Karpas-422 (cell line): Measurements from ENCODE around the gene HIVEP1. TPM values are rescaled to one million over a fixed set of nuclear protein-coding genes. Genes with fewer than 3 reads are reported as not detected.

Experiments used
- DNase-seq: peaks from one replicate; pipeline ENCODE4 v3.0.0-alpha.2; 2015
- H2AFZ ChIP-seq: fragments of 200-600 bp; sonication (generic); 2 replicates; pipeline ENCODE4 v1.6.1; 2014; ENCODE audit warnings: antibody characterized with exemption, low read length, mixed read lengths
- H3K27ac ChIP-seq: fragments of 200-600 bp; sonication (generic); 2 replicates; pipeline ENCODE4 v1.5.1; 2014; ENCODE audit warnings: mild to moderate bottlenecking, low read length, moderate library complexity
- H3K27me3 ChIP-seq: fragments of 200-600 bp; sonication (generic); 2 replicates; pipeline ENCODE4 v1.6.1; 2014; ENCODE audit warnings: low read length, mixed read lengths
- H3K36me3 ChIP-seq: fragments of 200-600 bp; sonication (generic); 2 replicates; pipeline ENCODE4 v1.6.1; 2014; ENCODE audit warnings: low read length, mixed read lengths; ENCODE audit not compliant: insufficient read depth
- H3K4me1 ChIP-seq: fragments of 200-600 bp; sonication (generic); 2 replicates; pipeline ENCODE4 v1.6.1; 2014; ENCODE audit warnings: mild to moderate bottlenecking, low read length, mixed read lengths
- H3K4me2 ChIP-seq: fragments of 200-600 bp; sonication (generic); 2 replicates; pipeline ENCODE4 v1.6.1; 2014; ENCODE audit warnings: low read length, low read depth, mild to moderate bottlenecking; ENCODE audit not compliant: poor library complexity, severe bottlenecking
- H3K4me3 ChIP-seq: fragments of 200-600 bp; sonication (generic); 2 replicates; pipeline ENCODE4 v1.5.1; 2014; ENCODE audit warnings: mild to moderate bottlenecking, antibody characterized with exemption, low read length, mixed read lengths
- H3K79me2 ChIP-seq: fragments of 200-600 bp; sonication (generic); 2 replicates; pipeline ENCODE4 v1.6.1; 2014; ENCODE audit warnings: mild to moderate bottlenecking, low read length, mixed read lengths
- H3K9ac ChIP-seq: fragments of 200-600 bp; sonication (generic); 2 replicates; pipeline ENCODE4 v1.6.0; 2014; ENCODE audit warnings: low read length
- H3K9me2 ChIP-seq: fragments of 200-600 bp; sonication (generic), shearing (Covaris generic); replicated peaks from 2 replicates; pipeline ENCODE4 v1.6.0; 2014; ENCODE audit warnings: mild to moderate bottlenecking, low read length, moderate library complexity; ENCODE audit not compliant: insufficient read depth
- H3K9me3 ChIP-seq: fragments of 300-700, 200-600 bp; sonication (generic); 2 replicates; pipeline ENCODE4 v1.6.1; 2014; ENCODE audit warnings: low read length, mixed read lengths
- H4K20me1 ChIP-seq: fragments of 200-600 bp; sonication (generic); 2 replicates; pipeline ENCODE4 v1.6.1; 2014; ENCODE audit warnings: mild to moderate bottlenecking, antibody characterized with exemption, low read length, low read depth; ENCODE audit not compliant: insufficient read depth
- total RNA-seq: library from RNA; depleted of rRNA; stranded (reverse); fragments of >200 nt; shearing (Covaris generic); gene quantifications from 2 replicates; pipeline ENCODE4 v1.2.3, GENCODE V29; 2014; ENCODE audit warnings: low replicate concordance

Gene HIVEP1
- total RNA-seq, 1 experiment from 2014 or later, result 40.8 TPM

GRCh38 chr6:12014873-12015149, 2.7 kb downstream of the HIVEP1 start:
- no peak overlapping the region for H3K4me2 ChIP-seq
- H3K9me2 ChIP-seq, result no peaks in the 10 kb centered on the region
- H2AFZ ChIP-seq, result no peak overlapping the region
- no peak overlapping the region for H3K4me3 ChIP-seq
- DNase-seq, result no peak
- no peaks in the 10 kb centered on the region for H3K9me3 ChIP-seq
- H4K20me1 ChIP-seq, result no peaks in the 10 kb centered on the region
- H3K36me3 ChIP-seq, result peaks cover 33% of the 10 kb centered on the region
- H3K4me1 ChIP-seq, result peaks cover 18% of the 10 kb centered on the region
- H3K9ac ChIP-seq, result no peak overlapping the region
- H3K79me2 ChIP-seq, result peaks cover 60% of the 10 kb centered on the region
- no peaks in the 10 kb centered on the region for H3K27me3 ChIP-seq
- H3K27ac ChIP-seq, result no peak overlapping the region

- Histone ChIP-seq H4K20me1 (no peaks in the 10 kb centered on the region), H3K4me2 (no peak overlapping the region), H3K27me3 (no peaks in the 10 kb centered on the region), H3K9me3 (no peaks in the 10 kb centered on the region), H3K9ac (no peak overlapping the region), H3K79me2 (peaks cover 83% of the 10 kb centered on the region), H3K36me3 (peaks cover 33% of the 10 kb centered on the region), H3K27ac (no peak overlapping the region), H2AFZ (no peak overlapping the region), H3K4me1 (peaks cover 8% of the 10 kb centered on the region), H3K4me3 (no peak overlapping the region), H3K9me2 (no peaks in the 10 kb centered on the region)
- DNase-seq, result no peak
Observed at GRCh38 chr6:12017263-12017662, 5.2 kb downstream of the HIVEP1 start.

GRCh38 chr6:12017876-12018401, 5.8 kb downstream of the HIVEP1 start:
- no peaks in the 10 kb centered on the region for H4K20me1 ChIP-seq

GRCh38 chr6:12020187-12020791, 8.2 kb downstream of the HIVEP1 start:
- H3K27me3 ChIP-seq, result no peaks in the 10 kb centered on the region
- no peaks in the 10 kb centered on the region for H4K20me1 ChIP-seq
- H3K4me1 ChIP-seq, result no peaks in the 10 kb centered on the region
- peaks cover 85% of the 10 kb centered on the region for H3K79me2 ChIP-seq
- no peak overlapping the region for H2AFZ ChIP-seq
- H3K4me2 ChIP-seq, result no peak overlapping the region
- H3K9me3 ChIP-seq, result no peaks in the 10 kb centered on the region
- H3K9ac ChIP-seq, result no peak overlapping the region
- no peak for DNase-seq
- peaks cover 41% of the 10 kb centered on the region for H3K36me3 ChIP-seq
- no peaks in the 10 kb centered on the region for H3K9me2 ChIP-seq
- H3K4me3 ChIP-seq, result no peak overlapping the region
- H3K27ac ChIP-seq, result no peak overlapping the region

More at GRCh38 chr6:12017876-12018401, 5.8 kb downstream of the HIVEP1 start:
- Histone ChIP-seq H3K9me3 (no peaks in the 10 kb centered on the region), H3K79me2 (peaks cover 85% of the 10 kb centered on the region), H2AFZ (no peak overlapping the region), H3K9ac (no peak overlapping the region), H3K4me2 (no peak overlapping the region), H3K4me3 (no peak overlapping the region), H3K4me1 (peaks cover 8% of the 10 kb centered on the region), H3K36me3 (peaks cover 39% of the 10 kb centered on the region), H3K9me2 (no peaks in the 10 kb centered on the region), H3K27ac (no peak overlapping the region), H3K27me3 (no peaks in the 10 kb centered on the region)
- DNase-seq, result no peak

- Histone ChIP-seq H4K20me1 (no peaks in the 10 kb centered on the region), H3K9me2 (no peaks in the 10 kb centered on the region), H3K9me3 (no peaks in the 10 kb centered on the region), H3K79me2 (peaks cover 90% of the 10 kb centered on the region), H3K4me3 (no peak overlapping the region), H2AFZ (no peak overlapping the region), H3K4me1 (no peaks in the 10 kb centered on the region), H3K9ac (no peak overlapping the region), H3K4me2 (no peak overlapping the region), H3K27ac (no peak overlapping the region), H3K27me3 (no peaks in the 10 kb centered on the region), H3K36me3 (peaks cover 38% of the 10 kb centered on the region)
- no peak for DNase-seq
Observed at GRCh38 chr6:12022481-12022880, 10.4 kb downstream of the HIVEP1 start.

- H3K4me1 ChIP-seq, result no peaks in the 10 kb centered on the region
- no peak overlapping the region for H3K9ac ChIP-seq
- no peaks in the 10 kb centered on the region for H3K27me3 ChIP-seq
- peaks cover 1% of the 10 kb centered on the region; the same call in 1 of the 2 replicates for H3K9me3 ChIP-seq
- no peak overlapping the region for H3K4me3 ChIP-seq
- H3K27ac ChIP-seq, result no peak overlapping the region
- DNase-seq, result no peak
- no peaks in the 10 kb centered on the region for H4K20me1 ChIP-seq
- H3K79me2 ChIP-seq, result peaks cover 95% of the 10 kb centered on the region
- H2AFZ ChIP-seq, result no peak overlapping the region
- H3K9me2 ChIP-seq, result no peaks in the 10 kb centered on the region
- peaks cover 43% of the 10 kb centered on the region for H3K36me3 ChIP-seq
- no peak overlapping the region for H3K4me2 ChIP-seq
Observed at GRCh38 chr6:12022953-12023388, 10.9 kb downstream of the HIVEP1 start.

- DNase-seq, result no peak
- Histone ChIP-seq H3K9me3 (peaks cover 3% of the 10 kb centered on the region; the same call in 1 of the 2 replicates), H3K36me3 (peaks cover 55% of the 10 kb centered on the region), H2AFZ (no peak overlapping the region), H3K4me3 (no peak overlapping the region), H3K27me3 (no peaks in the 10 kb centered on the region), H3K27ac (no peak overlapping the region), H3K4me2 (no peak overlapping the region), H3K9ac (no peak overlapping the region), H3K9me2 (no peaks in the 10 kb centered on the region), H3K79me2 (peaks cover 98% of the 10 kb centered on the region), H3K4me1 (no peaks in the 10 kb centered on the region), H4K20me1 (no peaks in the 10 kb centered on the region)
Observed at GRCh38 chr6:12024216-12024615, 12.1 kb downstream of the HIVEP1 start.

GRCh38 chr6:12024699-12025434, 12.8 kb downstream of the HIVEP1 start:
- H3K4me3 ChIP-seq, result no peak overlapping the region
- H3K4me2 ChIP-seq, result no peak overlapping the region
- H3K27ac ChIP-seq, result no peak overlapping the region
- H2AFZ ChIP-seq, result no peak overlapping the region
- peaks cover 98% of the 10 kb centered on the region for H3K79me2 ChIP-seq
- no peaks in the 10 kb centered on the region for H3K4me1 ChIP-seq
- H3K9me3 ChIP-seq, result peaks cover 9% of the 10 kb centered on the region
- no peaks in the 10 kb centered on the region for H3K9me2 ChIP-seq
- DNase-seq, result no peak
- no peaks in the 10 kb centered on the region for H3K27me3 ChIP-seq
- H4K20me1 ChIP-seq, result no peaks in the 10 kb centered on the region
- peaks cover 61% of the 10 kb centered on the region for H3K36me3 ChIP-seq
- H3K9ac ChIP-seq, result no peak overlapping the region
